GM19099 (cell line): ENCODE measurements around the gene MAN2B2.
A peak's percentile ranks its signal among the peaks of the same experiment; 100 is the strongest.

Experiments used
- POLR2A ChIP-seq: IDR thresholded peaks from 3 replicates; pipeline ENCODE4 v1.6.1; 2011; ENCODE audit warnings: low read depth; ENCODE audit not compliant: insufficient read length; ENCODE audit errors: extremely low read depth

MAN2B2 gene

GRCh38 chr4:6625256-6625655 is 50.3 kb downstream of the MAN2B2 start:
- TF ChIP-seq POLR2A = no peak

DNA sequence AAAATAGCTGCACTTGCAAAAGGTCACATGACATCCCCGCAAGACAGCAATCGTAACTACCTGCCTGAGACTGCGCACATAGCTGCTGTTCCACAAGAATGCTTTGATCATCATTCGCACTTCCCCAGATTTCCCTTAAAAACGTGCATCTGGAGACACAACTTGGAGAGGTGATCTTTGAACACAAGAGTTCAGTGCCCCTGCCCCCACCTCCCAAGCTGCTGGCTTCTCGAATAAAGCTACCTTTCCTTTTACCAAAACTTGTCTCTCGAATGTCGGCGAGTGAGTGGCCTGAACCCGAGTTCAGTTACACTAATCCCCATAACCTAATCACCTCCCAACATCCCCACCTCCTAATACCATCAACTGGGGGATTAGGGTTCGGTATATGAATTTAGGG is 51.1 kb downstream of the MAN2B2 start:
- no peak for TF ChIP-seq POLR2A

GRCh38 chr4:6627832-6628231 is 52.8 kb downstream of the MAN2B2 start:
- no peak for TF ChIP-seq POLR2A

GRCh38 chr4:6632125-6632524 is 57.1 kb downstream of the MAN2B2 start:
- no peak for TF ChIP-seq POLR2A

- TF ChIP-seq POLR2A = no peak
Measured at GRCh38 chr4:6633091-6633906, 58.3 kb downstream of the MAN2B2 start.

DNA sequence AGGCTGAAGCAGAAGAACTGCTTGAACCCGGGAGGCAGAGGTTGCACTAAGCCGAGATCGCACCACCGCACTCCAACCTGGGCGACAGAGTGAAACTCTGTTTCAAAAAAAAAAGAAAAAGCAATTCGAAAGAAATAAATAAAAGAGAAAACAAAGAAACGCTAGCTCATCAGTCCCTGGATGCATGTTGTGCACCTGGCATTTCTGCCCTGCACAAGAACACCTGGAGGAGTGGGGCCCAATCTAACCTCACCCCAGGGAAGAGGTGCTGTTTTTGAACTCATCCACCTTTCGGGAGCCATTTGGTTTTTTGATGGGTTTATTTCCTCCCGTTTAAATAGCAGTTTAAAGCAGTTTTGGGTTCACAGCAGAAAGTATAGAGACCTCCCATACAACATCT is 59.8 kb downstream of the MAN2B2 start:
- TF ChIP-seq POLR2A = no peak

DNA sequence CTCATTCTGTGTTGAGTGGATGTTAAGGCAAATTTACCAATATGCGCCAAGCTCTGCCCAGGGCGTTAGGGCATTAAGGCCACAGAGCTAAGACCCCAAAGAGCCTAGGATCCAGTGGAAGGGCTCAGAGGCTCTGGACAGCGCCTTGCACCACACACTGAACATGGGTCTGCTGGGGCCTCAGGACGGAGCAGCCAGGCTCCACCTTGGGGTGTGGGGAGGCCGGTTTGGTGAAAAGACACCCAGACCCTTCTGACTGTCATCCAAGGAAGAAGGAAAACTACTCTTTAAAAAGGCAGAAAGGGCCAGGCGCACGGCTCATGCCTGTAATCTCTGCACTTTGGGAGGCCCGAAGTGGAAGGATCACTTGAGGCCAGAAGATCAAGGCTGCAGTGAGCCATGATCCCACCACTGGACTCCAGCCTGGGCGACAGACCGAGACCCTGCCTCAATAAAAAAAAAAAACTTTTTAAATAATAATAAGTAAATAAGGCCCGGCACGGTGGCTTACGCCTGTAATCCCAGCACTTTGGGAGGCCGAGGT is 64.2 kb downstream of the MAN2B2 start:
- no peak for TF ChIP-seq POLR2A

DNA sequence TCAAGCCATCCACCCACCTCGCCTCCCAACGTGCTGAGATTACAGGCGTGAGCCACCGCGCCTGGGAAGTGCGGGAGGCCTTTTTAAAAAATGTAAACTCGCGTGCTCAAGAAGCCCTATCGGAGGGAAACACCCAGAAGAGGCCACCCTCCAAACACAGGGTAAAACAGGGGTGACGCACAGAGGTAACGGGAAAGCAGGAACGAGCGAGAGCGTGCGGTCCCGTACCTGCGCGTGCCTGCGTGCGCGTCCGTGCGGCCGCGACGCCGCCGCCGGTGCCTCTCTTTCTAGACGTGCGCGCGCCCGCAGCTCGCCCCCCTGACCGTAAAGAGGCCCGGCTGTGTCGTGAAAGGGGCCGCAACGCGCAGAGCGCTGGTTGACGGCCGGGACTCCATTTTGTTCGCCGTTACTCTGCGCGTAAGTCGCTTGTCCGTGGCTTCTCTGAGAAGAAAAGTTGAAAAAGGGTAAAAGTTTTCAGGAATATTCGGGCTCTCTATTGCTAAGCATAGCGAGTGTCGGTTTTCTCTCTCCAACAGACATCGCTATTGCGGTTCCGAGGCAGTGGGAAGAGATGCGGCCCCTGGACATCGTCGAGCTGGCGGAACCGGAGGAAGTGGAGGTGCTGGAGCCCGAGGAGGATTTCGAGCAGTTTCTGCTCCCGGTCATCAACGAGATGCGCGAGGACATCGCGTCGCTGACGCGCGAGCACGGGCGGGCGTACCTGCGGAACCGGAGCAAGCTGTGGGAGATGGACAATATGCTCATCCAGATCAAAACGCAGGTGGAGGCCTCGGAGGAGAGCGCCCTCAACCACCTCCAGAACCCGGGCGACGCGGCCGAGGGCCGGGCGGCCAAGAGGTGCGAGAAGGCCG is 65.5 kb downstream of the MAN2B2 start, which contains the start of gene MRFAP1:
TSS of gene MRFAP1 (plus strand) at position 394 of the 872 bp plus-strand sequence. CDS start at position 572, 178 bp downstream.
- peak; percentile 92 for TF ChIP-seq POLR2A

- no peak for TF ChIP-seq POLR2A
Measured at GRCh38 chr4:6641164-6641970, 66.4 kb downstream of the MAN2B2 start.

- TF ChIP-seq POLR2A = no peak
Measured at GRCh38 chr4:6641971-6642320, 67.0 kb downstream of the MAN2B2 start.

- no peak for TF ChIP-seq POLR2A
Measured at GRCh38 chr4:6643141-6643847, 68.3 kb downstream of the MAN2B2 start.

DNA sequence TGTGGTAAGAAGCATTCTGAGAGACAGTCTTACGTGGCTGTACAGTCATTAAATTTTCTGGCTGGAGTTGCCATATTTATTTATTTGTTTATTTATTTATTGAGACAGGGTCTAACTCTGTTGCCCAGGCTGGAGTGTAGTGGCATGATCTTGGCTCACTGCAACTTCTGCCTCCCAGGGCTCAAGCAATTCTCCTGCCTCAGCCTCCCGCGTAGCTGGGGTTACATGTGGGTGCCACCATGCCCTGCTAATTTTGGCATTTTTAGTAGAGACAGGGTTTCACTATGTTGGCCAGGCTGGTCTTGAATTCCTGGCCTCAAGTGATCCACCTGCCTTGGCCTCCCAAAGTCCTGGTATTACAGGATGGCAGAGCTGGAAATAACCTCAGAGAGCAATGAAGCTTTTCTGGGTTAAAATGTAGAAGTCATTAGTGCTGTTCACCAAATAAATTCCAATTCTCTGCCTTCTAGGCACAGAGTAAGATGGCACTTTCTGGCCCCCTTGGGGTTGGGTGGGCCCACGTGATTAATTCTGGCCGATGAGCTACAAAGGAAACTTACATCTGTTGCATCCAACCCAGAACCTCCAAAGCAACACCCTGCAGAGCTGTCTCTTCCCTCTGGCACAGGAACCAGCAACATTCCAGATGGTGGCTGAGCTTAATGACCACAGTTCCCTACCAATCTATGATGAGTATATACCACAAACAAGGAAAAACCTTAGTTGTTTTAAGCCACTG is 70.0 kb downstream of the MAN2B2 start:
- TF ChIP-seq POLR2A = no peak

- TF ChIP-seq POLR2A = no peak
Measured at GRCh38 chr4:6647169-6647568, 72.2 kb downstream of the MAN2B2 start.
